HCT116 (cell line): Measurements from ENCODE around the gene CFD. TPM values are rescaled to one million over a fixed set of nuclear protein-coding genes. Genes with fewer than 3 reads are reported as not detected.

Source experiments
- ATAC-seq: fragments of 200-7000 bp; cut with Tn5 transposase; 2 replicates; pipeline ENCODE4 v1.9.1; 2020; ENCODE audit warnings: mild to moderate bottlenecking, moderate library complexity
- BruUV-seq: library from RNA; stranded (reverse); fragments of 400-500 nt; replicated peaks from 2 replicates; lab custom pipeline; 2021; lab: Mats Ljungman, UMichigan
- CTCF ChIA-PET: fragments of 300-600 bp; sonication (Branson Sonifier 250); formaldehyde crosslinking; loops from one replicate; lab custom pipeline; 2021; ENCODE audit warnings: antibody characterized with exemption; lab: Charles Lee
- POLR2A ChIA-PET: fragments of 300-600, 350-600 bp; sonication (Branson Sonifier 250); formaldehyde crosslinking; loops from one replicate; lab custom pipeline; 2021; ENCODE audit warnings: antibody characterized with exemption; lab: Charles Lee
- RAD21 ChIA-PET, 2 experiments: fragments of 300-600 bp; sonication (Branson Sonifier 250); formaldehyde crosslinking; loops; one replicate each; lab custom pipeline; 2023; ENCODE audit warnings: low total read pairs in 2 of 2; ENCODE audit not compliant: uncharacterized antibody in 2 of 2, unreplicated experiment in 2 of 2, low non-redundant PET in 1 of 2; lab: Charles Lee
- DNase-seq: peaks from one replicate; pipeline ENCODE4 v3.0.0-alpha.2; 2010; ENCODE audit warnings: low read depth, low spot score
- H2AFZ ChIP-seq: fragments of 200-600 bp; shearing (Covaris generic), sonication (generic); 2 replicates; pipeline ENCODE4 v1.6.1; 2017; ENCODE audit warnings: low read depth, mixed run types, mixed read lengths, antibody characterized with exemption, low read length; ENCODE audit not compliant: poor library complexity, severe bottlenecking
- H3K27ac ChIP-seq: 2 replicates; pipeline ENCODE4 v1.5.1; 2012; ENCODE audit warnings: low read depth, low read length
- H3K27me3 ChIP-seq: fragments of 200-600 bp; sonication (generic); 2 replicates; pipeline ENCODE4 v1.6.1; 2016; ENCODE audit warnings: mixed run types, low read length, mixed read lengths; ENCODE audit not compliant: insufficient read depth
- H3K36me3 ChIP-seq, 2 experiments: fragments of 200-500 bp in 1 of 2; fragments of 200-600 bp in 1 of 2; sonication (Bioruptor generic) in 1 of 2; sonication (generic) in 1 of 2; 2 replicates each; pipeline versions ENCODE4 v1.5.1 to v1.6.1; 2014 to 2016; ENCODE audit warnings: low read length in 2 of 2, inconsistent platforms in 1 of 2, mixed read lengths in 1 of 2, mixed run types in 1 of 2; ENCODE audit not compliant: insufficient read depth in 2 of 2, control insufficient read depth in 1 of 2
- H3K4me1 ChIP-seq, 2 experiments: fragments of 200-600 bp in 1 of 2; sonication (generic) in 1 of 2; 2 replicates each; pipeline versions ENCODE4 v1.5.1 to v1.6.1; 2012 to 2017; ENCODE audit warnings: low read length in 2 of 2, inconsistent platforms in 1 of 2, mild to moderate bottlenecking in 1 of 2, mixed read lengths in 1 of 2, mixed run types in 1 of 2, moderate library complexity in 1 of 2; ENCODE audit not compliant: insufficient read depth in 2 of 2, control insufficient read depth in 1 of 2
- H3K4me2 ChIP-seq: fragments of 200-600 bp; sonication (generic); 2 replicates; pipeline ENCODE4 v1.6.1; 2017; ENCODE audit warnings: mixed run types, low read length, mixed read lengths
- H3K4me3 ChIP-seq, 2 experiments: fragments of 200-600 bp in 1 of 2; sonication (generic) in 1 of 2; replicated peaks in 1 of 2; 2 replicates each; pipeline ENCODE4 v1.5.1; 2011 to 2016; ENCODE audit warnings: low read length in 2 of 2, control low read depth in 1 of 2, low read depth in 1 of 2, mild to moderate bottlenecking in 1 of 2, mixed read lengths in 1 of 2, mixed run types in 1 of 2
- H3K79me2 ChIP-seq: fragments of 200-600 bp; sonication (generic); 2 replicates; pipeline ENCODE4 v1.6.1; 2017; ENCODE audit warnings: mild to moderate bottlenecking, mixed run types, low read length, moderate library complexity, mixed read lengths; ENCODE audit not compliant: insufficient read depth
- H3K9ac ChIP-seq: fragments of 200-600 bp; sonication (generic); 2 replicates; pipeline ENCODE4 v1.6.1; 2016; ENCODE audit warnings: low read length, mixed read lengths
- H3K9me2 ChIP-seq: fragments of 200-600 bp; sonication (generic), shearing (Covaris generic); 2 replicates; pipeline ENCODE4 v1.6.1; 2017; ENCODE audit warnings: mixed run types, mild to moderate bottlenecking, moderate library complexity; ENCODE audit not compliant: insufficient read depth
- H3K9me3 ChIP-seq, 2 experiments: fragments of 200-500 bp in 1 of 2; fragments of 200-600 bp in 1 of 2; sonication (Bioruptor generic) in 1 of 2; sonication (generic) in 1 of 2; 2 replicates each; pipeline ENCODE4 v1.6.1; 2014 to 2017; ENCODE audit warnings: low read length in 2 of 2, mixed read lengths in 2 of 2, inconsistent platforms in 1 of 2, low read depth in 1 of 2, mild to moderate bottlenecking in 1 of 2, mixed run types in 1 of 2, moderate library complexity in 1 of 2; ENCODE audit not compliant: control insufficient read depth in 1 of 2, insufficient read depth in 1 of 2
- H4K20me1 ChIP-seq: fragments of 200-600 bp; sonication (generic), shearing (Covaris generic); 2 replicates; pipeline ENCODE4 v1.6.1; 2017; ENCODE audit warnings: mixed run types, mild to moderate bottlenecking, moderate library complexity; ENCODE audit not compliant: insufficient read depth
- CBX3 ChIP-seq: IDR thresholded peaks from 2 replicates; pipeline ENCODE4 v1.6.1; 2012; ENCODE audit warnings: low read depth
- CEBPB ChIP-seq: IDR thresholded peaks from 2 replicates; pipeline ENCODE4 v1.6.1; 2012; ENCODE audit warnings: low read depth
- ELF1 ChIP-seq: IDR thresholded peaks from 2 replicates; pipeline ENCODE4 v1.6.1; 2012; ENCODE audit warnings: low read depth, borderline replicate concordance
- EZH2phosphoT487 ChIP-seq: fragments of 200-600 bp; IDR thresholded peaks from 2 replicates; pipeline ENCODE4 v1.6.1; 2018; ENCODE audit warnings: antibody characterized with exemption, borderline replicate concordance
- FOSL1 ChIP-seq: IDR thresholded peaks from 2 replicates; pipeline ENCODE4 v1.6.1; 2012; ENCODE audit warnings: low read depth
- JUND ChIP-seq: IDR thresholded peaks from 2 replicates; pipeline ENCODE4 v1.6.1; 2012
- POLR2A ChIP-seq: IDR thresholded peaks from 2 replicates; pipeline ENCODE4 v1.7.0; 2011; ENCODE audit warnings: borderline replicate concordance; ENCODE audit not compliant: insufficient read depth, insufficient read length; ENCODE audit errors: extremely low read depth
- POLR2AphosphoS5 ChIP-seq: IDR thresholded peaks from 2 replicates; pipeline ENCODE4 v1.6.1; 2011; ENCODE audit warnings: mild to moderate bottlenecking, low read depth, low read length, moderate library complexity
- RAD21 ChIP-seq: IDR thresholded peaks from 2 replicates; pipeline ENCODE4 v1.6.1; 2012; ENCODE audit warnings: low read depth, mild to moderate bottlenecking
- SP1 ChIP-seq: IDR thresholded peaks from 2 replicates; pipeline ENCODE4 v1.6.1; 2012; ENCODE audit warnings: low read depth
- SRF ChIP-seq: IDR thresholded peaks from 2 replicates; pipeline ENCODE4 v1.6.1; 2012; ENCODE audit warnings: low read depth
- TCF7L2 ChIP-seq: IDR thresholded peaks from 2 replicates; pipeline ENCODE4 v1.7.0; 2011; ENCODE audit warnings: borderline replicate concordance, inconsistent platforms; ENCODE audit not compliant: insufficient read depth, insufficient read length; ENCODE audit errors: extremely low read depth
- YY1 ChIP-seq: IDR thresholded peaks from 2 replicates; pipeline ENCODE4 v1.6.1; 2011; ENCODE audit warnings: low read length, low read depth, moderate library complexity, mild to moderate bottlenecking; ENCODE audit not compliant: insufficient replicate concordance; ENCODE audit errors: extremely low read depth
- ZFX ChIP-seq: fragments of 450-650 bp; IDR thresholded peaks from 2 replicates; pipeline ENCODE4 v1.6.1; 2017
- intact Hi-C: fragments of 100-400 bp; cut with micrococcal nuclease; formaldehyde crosslinking; loops from 2 replicates; pipeline ENCODE4 v1.10.0; 2022
- total RNA-seq: library from RNA; stranded (reverse); gene quantifications from one replicate; pipeline ENCODE4 v1.2.1, GENCODE V29; 2021; ENCODE audit not compliant: unreplicated experiment
- TF ChIP-seq, protein P1 (sequence below): IDR thresholded peaks from 2 replicates; pipeline ENCODE4 v1.6.1; 2012
- TF ChIP-seq, protein P2 (sequence below), 3 experiments: fragments of 200-600 bp in 1 of 3; sonication (generic) in 1 of 3; IDR thresholded peaks in 2 of 3; conservative IDR thresholded peaks in 1 of 3; 2 replicates each; pipeline ENCODE4 v1.5.1; 2012 to 2017; ENCODE audit warnings: low read depth in 2 of 3, low read length in 2 of 3, antibody characterized with exemption in 1 of 3, borderline replicate concordance in 1 of 3, control low read depth in 1 of 3, mild to moderate bottlenecking in 1 of 3, mixed read lengths in 1 of 3, mixed run types in 1 of 3, moderate library complexity in 1 of 3; ENCODE audit not compliant: insufficient read depth in 1 of 3
- TF ChIP-seq, protein P3 (sequence below): IDR thresholded peaks from 2 replicates; pipeline ENCODE4 v1.6.1; 2012; ENCODE audit warnings: low read depth
- TF ChIP-seq, protein P4 (sequence below): IDR thresholded peaks from 2 replicates; pipeline ENCODE4 v1.6.1; 2011; ENCODE audit warnings: mild to moderate bottlenecking, low read length, moderate library complexity; ENCODE audit not compliant: insufficient replicate concordance; ENCODE audit errors: extremely low read depth

CFD gene
- total RNA-seq, 1 experiment from 2014 or later = 80.2 TPM

DNA sequence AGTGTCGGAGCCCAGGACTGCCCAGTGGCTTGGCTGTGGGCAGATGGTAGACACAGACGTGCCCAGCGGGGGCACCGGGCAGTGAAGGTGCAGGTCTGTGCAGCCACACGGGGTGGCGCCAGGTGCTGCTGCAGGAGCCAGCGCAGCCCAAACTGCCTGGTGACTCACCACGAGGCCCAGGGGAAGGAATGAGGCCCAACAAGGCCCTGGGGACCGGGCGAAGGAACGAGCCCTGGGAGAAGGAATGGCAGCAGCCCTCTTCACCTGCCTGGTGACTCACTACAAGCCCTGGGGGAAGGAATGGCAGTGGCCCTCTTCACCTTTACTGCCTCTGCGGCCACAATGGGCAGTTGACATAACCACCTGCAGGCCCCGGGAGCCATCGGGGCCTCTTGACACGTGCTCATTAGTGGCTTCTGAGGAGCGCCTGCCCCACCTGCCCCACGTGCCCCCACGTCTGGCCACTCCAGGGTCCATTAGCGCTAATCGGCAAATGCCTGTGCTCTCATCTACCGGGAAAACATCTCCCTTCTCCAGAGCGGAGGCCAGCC, 24.3 kb downstream of the CFD start:
- Histone ChIP-seq H2AFZ (no peak overlapping the region), H3K9ac (peak overlapping the region; percentile 57), H3K4me1 (peaks cover 20 to 22% of the 10 kb centered on the region in 2 experiments), H4K20me1 (no peaks in the 10 kb centered on the region), H3K79me2 (no peaks in the 10 kb centered on the region), H3K27ac (peak overlapping the region; percentile 77), H3K4me2 (peak overlapping the region; percentile 60), H3K36me3 (peaks cover 5 to 11% of the 10 kb centered on the region in 2 experiments; a peak in 3 of 4 replicates), H3K9me3 (no peaks in the 10 kb centered on the region), H3K9me2 (no peaks in the 10 kb centered on the region), H3K4me3 (no peak overlapping the region), H3K27me3 (no peaks in the 10 kb centered on the region)
- intact Hi-C loops = loop anchor here (1.0 to 2.0 kb wide), 2 partner anchors 25 to 34 kb away; partner anchors contain the start of gene KISS1R
- no TSS peak for BruUV-seq
- ATAC-seq (peak; percentile 95), DNase-seq (peak; percentile 91)
- TF ChIP-seq POLR2AphosphoS5 = peak; percentile 67
- TF ChIP-seq SP1 = peak; percentile 85
- TF ChIP-seq, protein P1, sequence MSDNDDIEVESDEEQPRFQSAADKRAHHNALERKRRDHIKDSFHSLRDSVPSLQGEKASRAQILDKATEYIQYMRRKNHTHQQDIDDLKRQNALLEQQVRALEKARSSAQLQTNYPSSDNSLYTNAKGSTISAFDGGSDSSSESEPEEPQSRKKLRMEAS = peak; percentile 96
- no peak; the same call in 1 of the 2 replicates for TF ChIP-seq SRF
- TF ChIP-seq CEBPB = no peak
- TF ChIP-seq TCF7L2 = no peak
- TF ChIP-seq, protein P2, sequence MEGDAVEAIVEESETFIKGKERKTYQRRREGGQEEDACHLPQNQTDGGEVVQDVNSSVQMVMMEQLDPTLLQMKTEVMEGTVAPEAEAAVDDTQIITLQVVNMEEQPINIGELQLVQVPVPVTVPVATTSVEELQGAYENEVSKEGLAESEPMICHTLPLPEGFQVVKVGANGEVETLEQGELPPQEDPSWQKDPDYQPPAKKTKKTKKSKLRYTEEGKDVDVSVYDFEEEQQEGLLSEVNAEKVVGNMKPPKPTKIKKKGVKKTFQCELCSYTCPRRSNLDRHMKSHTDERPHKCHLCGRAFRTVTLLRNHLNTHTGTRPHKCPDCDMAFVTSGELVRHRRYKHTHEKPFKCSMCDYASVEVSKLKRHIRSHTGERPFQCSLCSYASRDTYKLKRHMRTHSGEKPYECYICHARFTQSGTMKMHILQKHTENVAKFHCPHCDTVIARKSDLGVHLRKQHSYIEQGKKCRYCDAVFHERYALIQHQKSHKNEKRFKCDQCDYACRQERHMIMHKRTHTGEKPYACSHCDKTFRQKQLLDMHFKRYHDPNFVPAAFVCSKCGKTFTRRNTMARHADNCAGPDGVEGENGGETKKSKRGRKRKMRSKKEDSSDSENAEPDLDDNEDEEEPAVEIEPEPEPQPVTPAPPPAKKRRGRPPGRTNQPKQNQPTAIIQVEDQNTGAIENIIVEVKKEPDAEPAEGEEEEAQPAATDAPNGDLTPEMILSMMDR (IDR thresholded peaks at IDR 0.05 in 2 of 3, conservative IDR thresholded peaks at IDR 0.05 in 1 of 3; ENCODE audit: borderline replicate concordance in 1 of 3, insufficient read depth in 1 of 3, low read depth in 2 of 3, low read length in 2 of 3) = peak; percentile 72 to 90 (median 80)
- no peak for TF ChIP-seq POLR2A
- no peak for TF ChIP-seq EZH2phosphoT487
- TF ChIP-seq RAD21 = peak; percentile 96
- TF ChIP-seq JUND = peak; percentile 95
- TF ChIP-seq, protein P3, sequence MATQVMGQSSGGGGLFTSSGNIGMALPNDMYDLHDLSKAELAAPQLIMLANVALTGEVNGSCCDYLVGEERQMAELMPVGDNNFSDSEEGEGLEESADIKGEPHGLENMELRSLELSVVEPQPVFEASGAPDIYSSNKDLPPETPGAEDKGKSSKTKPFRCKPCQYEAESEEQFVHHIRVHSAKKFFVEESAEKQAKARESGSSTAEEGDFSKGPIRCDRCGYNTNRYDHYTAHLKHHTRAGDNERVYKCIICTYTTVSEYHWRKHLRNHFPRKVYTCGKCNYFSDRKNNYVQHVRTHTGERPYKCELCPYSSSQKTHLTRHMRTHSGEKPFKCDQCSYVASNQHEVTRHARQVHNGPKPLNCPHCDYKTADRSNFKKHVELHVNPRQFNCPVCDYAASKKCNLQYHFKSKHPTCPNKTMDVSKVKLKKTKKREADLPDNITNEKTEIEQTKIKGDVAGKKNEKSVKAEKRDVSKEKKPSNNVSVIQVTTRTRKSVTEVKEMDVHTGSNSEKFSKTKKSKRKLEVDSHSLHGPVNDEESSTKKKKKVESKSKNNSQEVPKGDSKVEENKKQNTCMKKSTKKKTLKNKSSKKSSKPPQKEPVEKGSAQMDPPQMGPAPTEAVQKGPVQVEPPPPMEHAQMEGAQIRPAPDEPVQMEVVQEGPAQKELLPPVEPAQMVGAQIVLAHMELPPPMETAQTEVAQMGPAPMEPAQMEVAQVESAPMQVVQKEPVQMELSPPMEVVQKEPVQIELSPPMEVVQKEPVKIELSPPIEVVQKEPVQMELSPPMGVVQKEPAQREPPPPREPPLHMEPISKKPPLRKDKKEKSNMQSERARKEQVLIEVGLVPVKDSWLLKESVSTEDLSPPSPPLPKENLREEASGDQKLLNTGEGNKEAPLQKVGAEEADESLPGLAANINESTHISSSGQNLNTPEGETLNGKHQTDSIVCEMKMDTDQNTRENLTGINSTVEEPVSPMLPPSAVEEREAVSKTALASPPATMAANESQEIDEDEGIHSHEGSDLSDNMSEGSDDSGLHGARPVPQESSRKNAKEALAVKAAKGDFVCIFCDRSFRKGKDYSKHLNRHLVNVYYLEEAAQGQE = no peak
- peak; percentile 97 for TF ChIP-seq CBX3
- peak; percentile 20 for TF ChIP-seq YY1
- TF ChIP-seq ZFX = peak; percentile 70; the same call in 1 of the 2 replicates
- TF ChIP-seq ELF1 = no peak
- TF ChIP-seq, protein P4, sequence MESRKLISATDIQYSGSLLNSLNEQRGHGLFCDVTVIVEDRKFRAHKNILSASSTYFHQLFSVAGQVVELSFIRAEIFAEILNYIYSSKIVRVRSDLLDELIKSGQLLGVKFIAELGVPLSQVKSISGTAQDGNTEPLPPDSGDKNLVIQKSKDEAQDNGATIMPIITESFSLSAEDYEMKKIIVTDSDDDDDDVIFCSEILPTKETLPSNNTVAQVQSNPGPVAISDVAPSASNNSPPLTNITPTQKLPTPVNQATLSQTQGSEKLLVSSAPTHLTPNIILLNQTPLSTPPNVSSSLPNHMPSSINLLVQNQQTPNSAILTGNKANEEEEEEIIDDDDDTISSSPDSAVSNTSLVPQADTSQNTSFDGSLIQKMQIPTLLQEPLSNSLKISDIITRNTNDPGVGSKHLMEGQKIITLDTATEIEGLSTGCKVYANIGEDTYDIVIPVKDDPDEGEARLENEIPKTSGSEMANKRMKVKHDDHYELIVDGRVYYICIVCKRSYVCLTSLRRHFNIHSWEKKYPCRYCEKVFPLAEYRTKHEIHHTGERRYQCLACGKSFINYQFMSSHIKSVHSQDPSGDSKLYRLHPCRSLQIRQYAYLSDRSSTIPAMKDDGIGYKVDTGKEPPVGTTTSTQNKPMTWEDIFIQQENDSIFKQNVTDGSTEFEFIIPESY = peak; percentile 77
- TF ChIP-seq FOSL1 = peak; percentile 92
- ChIA-PET POLR2A (no interaction called here), CTCF (no interaction called here), RAD21 (interaction anchor here in 1 of 2 experiments (0.8 kb wide), 1 partner anchor 10 kb away, joined by 3 read pairs; the partner anchor contains the start of gene RNU6-9)
